Left ventricle myocardium inferior (tissue), 1 donor: Measurements from ENCODE around the gene NKAIN1. TPM values are rescaled to one million over a fixed set of nuclear protein-coding genes. Genes with fewer than 3 reads are reported as not detected.

Source experiments
- DNase-seq: peaks from one replicate; pipeline ENCODE4 v3.0.0-alpha.2; 2020
- H3K27ac ChIP-seq: fragments of 200-600 bp; replicated peaks from 2 replicates; pipeline ENCODE4 v1.8.0; 2021
- H3K27me3 ChIP-seq: fragments of 200-600 bp; 2 replicates; pipeline ENCODE4 v1.8.0; 2021; ENCODE audit warnings: low read depth
- H3K36me3 ChIP-seq: fragments of 200-600 bp; 2 replicates; pipeline ENCODE4 v1.8.0; 2021
- H3K4me1 ChIP-seq: fragments of 200-600 bp; 2 replicates; pipeline ENCODE4 v1.8.0; 2021
- H3K4me3 ChIP-seq: fragments of 200-600 bp; 2 replicates; pipeline ENCODE4 v1.8.0; 2021; ENCODE audit warnings: mild to moderate bottlenecking, moderate library complexity
- H3K9me3 ChIP-seq: fragments of 200-600 bp; replicated peaks from 2 replicates; pipeline ENCODE4 v1.8.0; 2021
- CTCF ChIP-seq: fragments of 200-600 bp; IDR thresholded peaks from 2 replicates; pipeline ENCODE4 v1.8.0; 2021; ENCODE audit warnings: antibody characterized with exemption, mild to moderate bottlenecking, borderline replicate concordance
- intact Hi-C: fragments of 100-400 bp; cut with micrococcal nuclease; formaldehyde crosslinking; loops from one replicate; pipeline ENCODE4 v1.11.0; 2022
- total RNA-seq: library from RNA; stranded (reverse); fragmentation: NEBNext Ultra II Directional; extraction: Animal tissue kit (Norgen Biotek cat#: 25700); gene quantifications from one replicate; pipeline ENCODE4 v1.2.1, GENCODE V29; 2021
- donor health status: DM: no; HTN: yes; CAD: no; lungs with severe emphysema.

Gene NKAIN1
- total RNA-seq, 1 donor from 2014 or later = 0.19 TPM

- Histone ChIP-seq H3K9me3 (peaks cover 1% of the 10 kb centered on the region), H3K4me3 (no peak overlapping the region), H3K36me3 (no peaks in the 10 kb centered on the region), H3K27ac (no peak overlapping the region), H3K4me1 (no peaks in the 10 kb centered on the region), H3K27me3 (peaks cover 1% of the 10 kb centered on the region)
- TF ChIP-seq CTCF = no peak
- no peak for DNase-seq
- intact Hi-C loops = no loop called here
Measured at GRCh38 chr1:31207046-31207445, 32.6 kb downstream of the NKAIN1 start.

- Histone ChIP-seq H3K4me3 (no peak overlapping the region), H3K36me3 (no peaks in the 10 kb centered on the region), H3K4me1 (no peaks in the 10 kb centered on the region), H3K27ac (no peak overlapping the region), H3K9me3 (no peaks in the 10 kb centered on the region), H3K27me3 (peaks cover 9% of the 10 kb centered on the region)
- no peak for TF ChIP-seq CTCF
- intact Hi-C loops = no loop called here
- no peak for DNase-seq
Measured at GRCh38 chr1:31203215-31203614, 36.5 kb downstream of the NKAIN1 start.

- Histone ChIP-seq H3K27ac (no peak overlapping the region), H3K4me3 (no peak overlapping the region), H3K36me3 (no peaks in the 10 kb centered on the region), H3K27me3 (peaks cover 9% of the 10 kb centered on the region), H3K4me1 (no peaks in the 10 kb centered on the region), H3K9me3 (no peaks in the 10 kb centered on the region)
- TF ChIP-seq CTCF = no peak
- intact Hi-C loops = no loop called here
- DNase-seq = no peak
Measured at GRCh38 chr1:31201931-31202360, 37.7 kb downstream of the NKAIN1 start.

- intact Hi-C loops = no loop called here
Measured at GRCh38 chr1:31199949-31200348, 39.7 kb downstream of the NKAIN1 start.

GRCh38 chr1:31199236-31199790, 40.4 kb downstream of the NKAIN1 start:
- DNase-seq = no peak
- Histone ChIP-seq H3K27me3 (peaks cover 9% of the 10 kb centered on the region), H3K4me3 (no peak overlapping the region), H3K4me1 (no peaks in the 10 kb centered on the region), H3K27ac (no peak overlapping the region), H3K9me3 (no peaks in the 10 kb centered on the region), H3K36me3 (no peaks in the 10 kb centered on the region)
- TF ChIP-seq CTCF = no peak
- intact Hi-C loops = no loop called here

More at GRCh38 chr1:31199949-31200348, 39.7 kb downstream of the NKAIN1 start:
- Histone ChIP-seq H3K36me3 (no peaks in the 10 kb centered on the region), H3K27me3 (peaks cover 9% of the 10 kb centered on the region), H3K4me1 (no peaks in the 10 kb centered on the region), H3K9me3 (no peaks in the 10 kb centered on the region), H3K27ac (no peak overlapping the region), H3K4me3 (no peak overlapping the region)
- no peak for DNase-seq
- TF ChIP-seq CTCF = no peak
